Neural cell (in vitro differentiated cells): Measurements from ENCODE around the gene CILP2.

Experiments used
- EZH2 ChIP-seq: fragments of 200-600, 300-800 bp; shearing (Covaris generic), sonication (generic); IDR thresholded peaks from 2 replicates; pipeline ENCODE4 v1.6.1; 2014; ENCODE audit warnings: antibody characterized with exemption, low read length, borderline replicate concordance, mild to moderate bottlenecking; ENCODE audit not compliant: insufficient read depth, poor library complexity, severe bottlenecking
- POLR2AphosphoS5 ChIP-seq: IDR thresholded peaks from 2 replicates; pipeline ENCODE4 v1.6.1; 2012
- TF ChIP-seq, protein P1 (sequence below): fragments of 450-650 bp; IDR thresholded peaks from 2 replicates; pipeline ENCODE4 v1.5.1; 2014; ENCODE audit warnings: antibody characterized with exemption, mild to moderate bottlenecking, moderate library complexity; ENCODE audit not compliant: poor library complexity, severe bottlenecking
- TF ChIP-seq, protein P2 (sequence below): IDR thresholded peaks from 2 replicates; pipeline ENCODE4 v1.6.1; 2012; ENCODE audit warnings: borderline replicate concordance

GRCh38 chr19:19563348-19563848, 25.3 kb downstream of the CILP2 start:
- TF ChIP-seq, protein P1, sequence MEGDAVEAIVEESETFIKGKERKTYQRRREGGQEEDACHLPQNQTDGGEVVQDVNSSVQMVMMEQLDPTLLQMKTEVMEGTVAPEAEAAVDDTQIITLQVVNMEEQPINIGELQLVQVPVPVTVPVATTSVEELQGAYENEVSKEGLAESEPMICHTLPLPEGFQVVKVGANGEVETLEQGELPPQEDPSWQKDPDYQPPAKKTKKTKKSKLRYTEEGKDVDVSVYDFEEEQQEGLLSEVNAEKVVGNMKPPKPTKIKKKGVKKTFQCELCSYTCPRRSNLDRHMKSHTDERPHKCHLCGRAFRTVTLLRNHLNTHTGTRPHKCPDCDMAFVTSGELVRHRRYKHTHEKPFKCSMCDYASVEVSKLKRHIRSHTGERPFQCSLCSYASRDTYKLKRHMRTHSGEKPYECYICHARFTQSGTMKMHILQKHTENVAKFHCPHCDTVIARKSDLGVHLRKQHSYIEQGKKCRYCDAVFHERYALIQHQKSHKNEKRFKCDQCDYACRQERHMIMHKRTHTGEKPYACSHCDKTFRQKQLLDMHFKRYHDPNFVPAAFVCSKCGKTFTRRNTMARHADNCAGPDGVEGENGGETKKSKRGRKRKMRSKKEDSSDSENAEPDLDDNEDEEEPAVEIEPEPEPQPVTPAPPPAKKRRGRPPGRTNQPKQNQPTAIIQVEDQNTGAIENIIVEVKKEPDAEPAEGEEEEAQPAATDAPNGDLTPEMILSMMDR = no peak
- TF ChIP-seq, protein P2, sequence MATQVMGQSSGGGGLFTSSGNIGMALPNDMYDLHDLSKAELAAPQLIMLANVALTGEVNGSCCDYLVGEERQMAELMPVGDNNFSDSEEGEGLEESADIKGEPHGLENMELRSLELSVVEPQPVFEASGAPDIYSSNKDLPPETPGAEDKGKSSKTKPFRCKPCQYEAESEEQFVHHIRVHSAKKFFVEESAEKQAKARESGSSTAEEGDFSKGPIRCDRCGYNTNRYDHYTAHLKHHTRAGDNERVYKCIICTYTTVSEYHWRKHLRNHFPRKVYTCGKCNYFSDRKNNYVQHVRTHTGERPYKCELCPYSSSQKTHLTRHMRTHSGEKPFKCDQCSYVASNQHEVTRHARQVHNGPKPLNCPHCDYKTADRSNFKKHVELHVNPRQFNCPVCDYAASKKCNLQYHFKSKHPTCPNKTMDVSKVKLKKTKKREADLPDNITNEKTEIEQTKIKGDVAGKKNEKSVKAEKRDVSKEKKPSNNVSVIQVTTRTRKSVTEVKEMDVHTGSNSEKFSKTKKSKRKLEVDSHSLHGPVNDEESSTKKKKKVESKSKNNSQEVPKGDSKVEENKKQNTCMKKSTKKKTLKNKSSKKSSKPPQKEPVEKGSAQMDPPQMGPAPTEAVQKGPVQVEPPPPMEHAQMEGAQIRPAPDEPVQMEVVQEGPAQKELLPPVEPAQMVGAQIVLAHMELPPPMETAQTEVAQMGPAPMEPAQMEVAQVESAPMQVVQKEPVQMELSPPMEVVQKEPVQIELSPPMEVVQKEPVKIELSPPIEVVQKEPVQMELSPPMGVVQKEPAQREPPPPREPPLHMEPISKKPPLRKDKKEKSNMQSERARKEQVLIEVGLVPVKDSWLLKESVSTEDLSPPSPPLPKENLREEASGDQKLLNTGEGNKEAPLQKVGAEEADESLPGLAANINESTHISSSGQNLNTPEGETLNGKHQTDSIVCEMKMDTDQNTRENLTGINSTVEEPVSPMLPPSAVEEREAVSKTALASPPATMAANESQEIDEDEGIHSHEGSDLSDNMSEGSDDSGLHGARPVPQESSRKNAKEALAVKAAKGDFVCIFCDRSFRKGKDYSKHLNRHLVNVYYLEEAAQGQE = no peak
- TF ChIP-seq POLR2AphosphoS5 = no peak
- TF ChIP-seq EZH2 = no peak
